Neural cell (in vitro differentiated cells): Measurements from ENCODE around the gene SLC3A2. TPM values are rescaled to one million over a fixed set of nuclear protein-coding genes. Genes with fewer than 3 reads are reported as not detected.

Experiments
- H2AFZ ChIP-seq: fragments of 200-600, 300-800 bp; sonication (generic), shearing (Covaris generic); 2 replicates; pipeline ENCODE4 v1.6.0; 2014; ENCODE audit warnings: low read depth, mild to moderate bottlenecking, antibody characterized with exemption, low read length, moderate library complexity
- H3F3A ChIP-seq: fragments of 200-600 bp; shearing (Covaris generic); 2 replicates; pipeline ENCODE4 v1.6.1; 2016; ENCODE audit warnings: mild to moderate bottlenecking, moderate library complexity, mixed read lengths, antibody characterized with exemption, low read length; ENCODE audit not compliant: insufficient read depth, poor library complexity, severe bottlenecking
- H3K27ac ChIP-seq: fragments of 200-600, 300-800 bp; sonication (generic), shearing (Covaris generic); 2 replicates; pipeline ENCODE4 v1.5.1; 2014; ENCODE audit warnings: mild to moderate bottlenecking, low read length, moderate library complexity
- H3K27me3 ChIP-seq: fragments of 300-800, 200-600 bp; sonication (generic), shearing (Covaris generic); 2 replicates; pipeline ENCODE4 v1.6.0; 2014; ENCODE audit warnings: mild to moderate bottlenecking, low read depth, low read length, moderate library complexity; ENCODE audit not compliant: insufficient read depth
- H3K36me3 ChIP-seq: fragments of 300-800, 200-600 bp; sonication (generic), shearing (Covaris generic); 2 replicates; pipeline ENCODE4 v1.5.1; 2014; ENCODE audit warnings: mild to moderate bottlenecking, antibody characterized with exemption, low read length, moderate library complexity; ENCODE audit not compliant: insufficient read depth
- H3K4me2 ChIP-seq: fragments of 300-800, 200-600 bp; sonication (generic), shearing (Covaris generic); 2 replicates; pipeline ENCODE4 v1.6.0; 2014; ENCODE audit warnings: mild to moderate bottlenecking, low read length
- H3K4me3 ChIP-seq: fragments of 300-800, 200-600 bp; sonication (generic), shearing (Covaris generic); 2 replicates; pipeline ENCODE4 v1.5.1; 2014; ENCODE audit warnings: mild to moderate bottlenecking, low read length, moderate library complexity
- H3K79me2 ChIP-seq: fragments of 200-600 bp; shearing (Covaris generic); replicated peaks from 2 replicates; pipeline ENCODE4 v1.6.0; 2014; ENCODE audit warnings: mild to moderate bottlenecking, low read length, moderate library complexity; ENCODE audit not compliant: insufficient read depth
- H3K9ac ChIP-seq: fragments of 300-800, 200-600 bp; sonication (generic), shearing (Covaris generic); 2 replicates; pipeline ENCODE4 v1.6.1; 2016; ENCODE audit warnings: mild to moderate bottlenecking, low read length, mixed read lengths
- H3K9me2 ChIP-seq: fragments of 200-600 bp; shearing (Covaris generic); 2 replicates; pipeline ENCODE4 v1.6.1; 2016; ENCODE audit warnings: mild to moderate bottlenecking, low read length, mixed read lengths; ENCODE audit not compliant: insufficient read depth
- H3K9me3 ChIP-seq: fragments of 200-600, 300-800 bp; sonication (generic), shearing (Covaris generic); 2 replicates; pipeline ENCODE4 v1.6.1; 2016; ENCODE audit warnings: mild to moderate bottlenecking, mixed run types, low read length, moderate library complexity, mixed read lengths
- H4K20me1 ChIP-seq: fragments of 200-600 bp; shearing (Covaris generic); 2 replicates; pipeline ENCODE4 v1.6.1; 2016; ENCODE audit warnings: mild to moderate bottlenecking, mixed run types; ENCODE audit not compliant: insufficient read depth
- CTCF ChIP-seq: fragments of 450-650 bp; IDR thresholded peaks from 2 replicates; pipeline ENCODE4 v1.5.1; 2014; ENCODE audit warnings: antibody characterized with exemption, mild to moderate bottlenecking, moderate library complexity; ENCODE audit not compliant: poor library complexity, severe bottlenecking
- EP300 ChIP-seq: fragments of 450-650 bp; conservative IDR thresholded peaks from 2 replicates; pipeline ENCODE4 v1.6.1; 2014; ENCODE audit warnings: antibody characterized with exemption, mild to moderate bottlenecking, moderate library complexity; ENCODE audit not compliant: poor library complexity, severe bottlenecking
- EZH2 ChIP-seq: fragments of 200-600, 300-800 bp; shearing (Covaris generic), sonication (generic); IDR thresholded peaks from 2 replicates; pipeline ENCODE4 v1.6.1; 2014; ENCODE audit warnings: antibody characterized with exemption, low read length, borderline replicate concordance, mild to moderate bottlenecking; ENCODE audit not compliant: insufficient read depth, poor library complexity, severe bottlenecking
- MXI1 ChIP-seq: fragments of 450-650 bp; conservative IDR thresholded peaks from 2 replicates; pipeline ENCODE4 v1.6.1; 2014; ENCODE audit warnings: antibody characterized with exemption, mild to moderate bottlenecking; ENCODE audit not compliant: poor library complexity, severe bottlenecking
- POLR2AphosphoS5 ChIP-seq: IDR thresholded peaks from 2 replicates; pipeline ENCODE4 v1.6.1; 2012
- RAD21 ChIP-seq: fragments of 450-650 bp; conservative IDR thresholded peaks from 2 replicates; pipeline ENCODE4 v1.6.1; 2014; ENCODE audit warnings: antibody characterized with exemption, mild to moderate bottlenecking, moderate library complexity
- REST ChIP-seq: IDR thresholded peaks from 2 replicates; pipeline ENCODE4 v1.6.1; 2012; ENCODE audit warnings: borderline replicate concordance
- SMC3 ChIP-seq: fragments of 450-650 bp; conservative IDR thresholded peaks from 2 replicates; pipeline ENCODE4 v1.6.1; 2014; ENCODE audit warnings: antibody characterized with exemption, mild to moderate bottlenecking, moderate library complexity; ENCODE audit not compliant: poor library complexity
- TAF1 ChIP-seq: IDR thresholded peaks from 2 replicates; pipeline ENCODE4 v1.6.1; 2012; ENCODE audit warnings: low read depth
- polyA plus RNA-seq: library from polyadenylated mRNA; depleted of rRNA; stranded (reverse); fragments of >200 nt; gene quantifications from 2 replicates; pipeline ENCODE4 v1.2.3, GENCODE V29; 2014

The SLC3A2 gene
- polyA plus RNA-seq, 1 donor from 2014 or later, result 176 TPM

DNA sequence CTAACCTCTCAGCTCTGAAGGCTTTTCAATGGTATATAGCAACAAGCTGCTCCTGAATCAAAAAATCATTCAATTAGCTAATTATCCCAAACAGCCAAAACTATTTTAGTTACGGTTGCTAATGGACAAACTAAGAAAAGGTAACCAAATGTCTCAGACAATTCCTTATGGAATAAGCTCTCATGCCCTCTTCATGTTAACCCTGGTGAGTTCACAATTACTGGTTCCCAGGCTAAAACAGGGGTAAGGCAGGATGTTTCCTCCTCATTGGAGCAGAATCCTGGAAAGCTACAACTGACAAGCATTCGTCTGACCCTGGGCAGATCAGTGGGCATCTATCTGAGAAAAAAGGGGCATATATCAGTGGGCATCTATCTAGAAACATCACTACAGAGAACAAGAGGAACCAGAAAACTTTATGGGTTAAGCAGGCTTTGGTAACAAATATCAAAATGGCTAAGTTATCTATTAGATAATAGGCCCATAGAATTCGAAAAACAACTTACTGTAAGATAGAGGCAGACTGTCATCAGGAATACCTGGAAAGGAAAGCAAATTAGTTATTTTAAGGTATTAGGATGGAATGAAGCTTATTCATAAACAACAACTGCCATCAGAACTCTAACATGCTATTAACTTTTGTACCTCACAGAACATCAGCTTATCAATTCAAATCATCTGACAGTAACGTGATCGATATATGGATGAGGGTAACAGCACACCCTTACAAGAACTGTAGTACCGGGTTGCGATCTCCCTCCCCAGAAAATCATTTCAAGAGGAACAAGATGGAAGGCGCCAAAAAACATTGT is 26.5 kb upstream of the SLC3A2 start:
- no peak for TF ChIP-seq MXI1
- TF ChIP-seq REST, result no peak
- no peak for TF ChIP-seq RAD21
- TF ChIP-seq POLR2AphosphoS5, result no peak
- TF ChIP-seq SMC3, result no peak
- TF ChIP-seq EZH2, result no peak
- H4K20me1 ChIP-seq, result no peaks in the 10 kb centered on the region
- H3K4me3 ChIP-seq, result peak overlapping the region; percentile 92
- H3K27ac ChIP-seq, result peak overlapping the region; percentile 93
- H2AFZ ChIP-seq, result no peak overlapping the region
- H3K36me3 ChIP-seq, result peaks cover 16% of the 10 kb centered on the region
- no peaks in the 10 kb centered on the region for H3K9me3 ChIP-seq
- H3K9ac ChIP-seq, result peak overlapping the region; percentile 94
- H3K27me3 ChIP-seq, result no peaks in the 10 kb centered on the region
- H3K79me2 ChIP-seq, result peaks cover 44% of the 10 kb centered on the region
- no peaks in the 10 kb centered on the region for H3K9me2 ChIP-seq
- H3F3A ChIP-seq, result peaks cover 10% of the 10 kb centered on the region
- H3K4me2 ChIP-seq, result peak overlapping the region; percentile 96

- no peak for TF ChIP-seq CTCF
- TF ChIP-seq POLR2AphosphoS5, result no peak
- TF ChIP-seq MXI1, result no peak
- TF ChIP-seq REST, result no peak
- TF ChIP-seq TAF1, result no peak
- no peak for TF ChIP-seq EP300
- TF ChIP-seq EZH2, result no peak
- TF ChIP-seq RAD21, result no peak
- TF ChIP-seq SMC3, result no peak
- H3K27me3 ChIP-seq, result no peaks in the 10 kb centered on the region
- H2AFZ ChIP-seq, result no peak overlapping the region
- peak overlapping the region; percentile 93 for H3K27ac ChIP-seq
- H3K36me3 ChIP-seq, result peaks cover 16% of the 10 kb centered on the region
- no peaks in the 10 kb centered on the region for H4K20me1 ChIP-seq
- H3K4me3 ChIP-seq, result peak overlapping the region; percentile 92
- no peaks in the 10 kb centered on the region for H3K9me3 ChIP-seq
- H3K9ac ChIP-seq, result peak overlapping the region; percentile 94
- H3K79me2 ChIP-seq, result peaks cover 44% of the 10 kb centered on the region
- H3F3A ChIP-seq, result peaks cover 10% of the 10 kb centered on the region
- H3K4me2 ChIP-seq, result peak overlapping the region; percentile 96
- no peaks in the 10 kb centered on the region for H3K9me2 ChIP-seq
Observed at GRCh38 chr11:62854825-62855570, 25.7 kb upstream of the SLC3A2 start.
